HG03280 (cell line): ENCODE results near the gene ABCA6.

ENCODE experiments used
- ATAC-seq: cut with Tn5 transposase; IDR thresholded peaks from one replicate; pipeline ENCODE4 v1.9.1; 2021; ENCODE audit warnings: mild to moderate bottlenecking, moderate library complexity; ENCODE audit not compliant: unreplicated experiment

Gene ABCA6

DNA sequence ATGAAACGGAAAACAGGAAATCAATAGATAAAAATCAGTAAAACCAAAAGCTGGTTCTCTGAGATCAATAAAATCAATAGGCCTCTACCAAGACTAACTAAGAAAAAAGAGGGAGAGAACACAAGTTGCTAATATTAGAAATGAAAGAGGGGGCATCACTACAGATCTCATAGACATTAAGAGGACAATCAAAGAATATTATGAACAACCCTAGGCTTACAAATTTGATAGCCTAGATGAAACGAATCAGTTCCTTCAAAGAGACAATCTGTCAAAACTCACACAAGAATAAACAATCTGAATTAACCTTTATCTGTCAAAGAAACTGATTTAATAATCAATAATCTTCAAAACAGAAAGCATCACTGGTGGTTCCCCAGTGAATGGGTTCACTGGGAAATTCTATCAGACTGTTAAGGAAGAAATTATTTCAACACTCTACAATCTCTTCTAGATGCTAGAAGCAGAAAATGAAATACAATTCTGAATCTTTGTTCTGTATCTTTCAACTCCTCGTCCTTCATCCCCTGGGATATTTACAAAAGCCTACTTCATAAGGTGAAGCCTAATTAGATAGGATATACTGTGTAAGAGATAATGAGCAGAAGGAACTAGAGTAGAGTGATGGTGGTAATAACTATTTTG lies 85.4 kb downstream of the ABCA6 start:
- ATAC-seq = no peak

DNA sequence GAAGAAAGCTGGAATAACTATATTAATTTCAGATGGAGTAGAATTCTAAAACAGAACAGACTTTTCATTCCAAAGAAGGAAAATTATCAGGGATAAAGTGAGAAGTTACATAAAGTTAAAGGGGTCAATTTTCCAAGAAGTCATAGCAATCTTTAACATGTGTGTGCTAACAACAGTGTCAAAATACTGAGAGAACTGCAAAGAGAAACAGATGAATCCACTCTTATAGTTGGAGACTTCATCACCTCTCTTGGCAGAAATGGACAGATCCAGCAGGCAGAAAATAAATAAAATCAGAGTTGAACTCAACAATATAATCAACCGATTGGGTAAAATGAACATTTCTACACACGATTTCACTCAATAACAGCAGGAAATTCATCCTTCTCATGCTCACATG lies 86.4 kb downstream of the ABCA6 start:
- ATAC-seq = no peak

DNA sequence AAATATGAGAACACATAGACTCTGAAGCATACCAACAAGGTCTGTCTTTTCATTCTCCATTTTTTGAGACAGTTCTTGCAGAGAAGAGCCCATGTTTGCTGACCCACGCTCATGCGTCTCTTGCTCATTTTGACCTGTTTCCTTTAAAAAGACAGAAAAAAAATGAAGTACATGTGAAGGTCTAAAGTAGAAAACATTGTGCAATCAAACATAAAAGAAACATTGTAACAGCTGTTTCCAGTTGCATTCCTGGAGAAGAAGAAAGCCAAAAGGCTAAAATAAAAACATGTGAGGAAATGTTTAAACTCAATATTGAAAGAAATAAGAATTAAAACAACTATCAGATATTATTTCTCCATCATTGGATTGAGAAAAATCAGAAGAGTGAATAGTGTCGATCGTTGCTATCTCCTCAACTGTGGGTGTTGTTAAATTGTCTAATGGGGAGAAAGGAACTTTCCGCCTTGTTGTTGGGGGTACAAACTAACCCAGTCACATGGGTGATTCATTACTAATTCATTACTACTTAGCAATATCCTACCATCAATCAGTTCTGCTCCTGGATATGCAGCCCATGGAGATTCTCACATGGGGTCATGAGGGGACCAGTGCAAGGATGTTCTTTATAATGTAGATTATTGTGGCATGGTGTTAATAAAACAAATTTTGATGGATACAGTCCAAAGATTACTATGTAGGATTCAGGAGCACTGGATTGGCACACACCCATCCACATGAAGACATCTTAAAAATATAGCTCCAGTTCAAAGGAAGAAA lies 90.5 kb downstream of the ABCA6 start:
- ATAC-seq = no peak

DNA sequence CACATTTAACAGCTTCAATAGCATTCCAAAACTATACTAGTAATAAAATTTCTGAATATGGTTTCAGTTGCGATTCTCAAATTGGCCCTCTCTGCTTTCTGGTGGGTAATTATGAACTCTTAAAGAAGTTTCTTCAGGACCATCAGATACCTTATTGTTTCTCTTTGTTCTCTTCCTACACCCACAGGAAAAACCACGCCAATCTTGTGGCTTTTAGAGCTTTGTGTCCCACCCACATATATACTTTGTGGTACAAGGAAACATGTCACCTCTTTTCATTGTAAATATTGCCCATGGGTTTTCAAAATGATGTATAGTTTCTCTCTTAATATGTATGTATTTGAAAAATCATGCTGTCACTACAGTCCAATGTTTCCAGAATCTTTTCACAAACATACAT lies 93.1 kb downstream of the ABCA6 start:
- no peak for ATAC-seq

DNA sequence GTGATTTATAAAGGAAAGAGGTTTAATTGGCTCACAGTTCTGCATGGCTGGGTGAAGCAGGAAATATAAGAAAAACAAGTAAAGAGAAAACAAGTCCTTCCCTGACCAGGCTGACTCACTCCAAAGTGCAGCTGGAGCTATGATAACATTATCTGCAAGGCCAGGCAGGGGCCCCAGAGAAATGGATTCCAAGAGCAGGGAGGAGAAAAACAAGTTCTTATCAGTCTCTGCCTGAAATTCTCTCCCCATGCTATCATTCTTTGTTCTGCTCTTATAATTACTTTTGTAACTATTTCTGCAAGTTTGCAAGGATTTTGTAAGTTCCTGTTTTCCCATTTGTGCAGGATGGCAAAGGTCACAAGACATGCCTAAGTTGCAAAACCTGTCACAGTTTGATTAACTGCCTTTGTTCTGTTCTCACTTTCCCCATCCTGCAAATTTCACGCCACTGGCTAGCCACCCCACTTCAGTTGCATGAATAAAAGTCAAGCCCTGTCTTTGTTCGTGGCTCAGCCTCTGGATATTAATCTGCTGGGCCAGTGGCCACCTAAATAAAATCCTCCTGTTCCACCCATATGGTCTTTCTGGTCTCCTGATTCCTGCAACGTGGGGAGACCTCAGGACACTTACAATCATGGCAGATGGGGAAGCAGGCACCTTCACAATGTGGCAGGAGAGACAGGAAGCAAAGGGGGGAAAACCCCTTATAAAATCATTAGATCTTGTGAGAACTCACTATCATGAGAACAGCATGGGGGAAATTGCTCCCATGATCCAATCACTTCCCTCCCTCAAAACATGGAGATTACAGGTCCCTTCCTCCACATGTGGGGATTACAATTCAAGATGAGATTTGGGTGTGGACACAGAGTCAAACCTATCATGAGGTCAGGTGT lies 94.1 kb downstream of the ABCA6 start:
- ATAC-seq = no peak

DNA sequence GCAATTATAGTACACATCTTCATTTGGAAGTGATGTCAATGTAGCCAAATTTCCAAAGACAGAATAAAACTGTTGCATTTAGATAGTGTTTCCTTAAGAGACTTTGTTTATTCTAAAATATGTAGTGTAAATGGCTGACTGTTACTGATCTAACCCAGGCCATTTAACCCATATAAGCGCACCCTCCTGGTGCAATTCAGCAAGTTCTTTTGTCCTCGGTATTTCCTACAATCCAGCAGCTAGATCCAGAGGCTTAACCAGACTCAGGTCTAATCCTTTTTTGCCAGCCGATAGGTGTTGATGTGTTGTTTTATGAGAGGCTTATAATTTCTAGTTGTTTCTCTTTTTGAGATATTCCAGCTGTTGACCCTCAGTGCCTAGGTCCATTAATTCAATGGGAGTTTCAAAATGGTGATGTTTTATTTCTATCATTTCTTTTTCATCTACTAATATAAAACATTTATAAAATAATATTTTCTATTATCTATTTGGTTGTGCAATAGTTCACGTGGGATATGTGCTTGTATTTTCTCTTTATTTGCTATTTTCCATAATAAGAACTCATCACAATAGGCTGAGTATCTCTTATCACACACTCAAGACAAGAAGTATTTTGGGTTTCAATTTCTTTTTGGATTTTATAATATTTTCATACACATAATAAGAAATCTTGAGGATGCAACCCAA lies 95.4 kb downstream of the ABCA6 start:
- ATAC-seq = no peak

DNA sequence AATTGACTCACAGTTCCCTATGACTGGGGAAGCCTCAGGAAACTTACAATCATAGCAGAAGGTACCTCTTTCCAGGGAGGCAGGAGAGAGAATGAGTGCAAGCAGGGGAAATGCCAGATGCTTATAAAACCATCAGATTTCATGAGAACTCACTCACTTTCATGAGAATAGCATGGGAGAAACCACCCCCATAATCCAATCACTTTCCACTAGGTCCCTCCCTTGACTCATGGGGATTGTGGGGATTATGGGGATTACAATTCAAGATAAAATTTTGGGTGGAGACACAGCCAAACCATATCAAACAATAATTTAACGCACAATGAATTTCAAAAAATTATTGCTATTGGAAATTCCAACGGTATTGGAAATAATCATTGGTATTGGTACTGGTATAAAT lies 96.0 kb downstream of the ABCA6 start:
- no peak for ATAC-seq

DNA sequence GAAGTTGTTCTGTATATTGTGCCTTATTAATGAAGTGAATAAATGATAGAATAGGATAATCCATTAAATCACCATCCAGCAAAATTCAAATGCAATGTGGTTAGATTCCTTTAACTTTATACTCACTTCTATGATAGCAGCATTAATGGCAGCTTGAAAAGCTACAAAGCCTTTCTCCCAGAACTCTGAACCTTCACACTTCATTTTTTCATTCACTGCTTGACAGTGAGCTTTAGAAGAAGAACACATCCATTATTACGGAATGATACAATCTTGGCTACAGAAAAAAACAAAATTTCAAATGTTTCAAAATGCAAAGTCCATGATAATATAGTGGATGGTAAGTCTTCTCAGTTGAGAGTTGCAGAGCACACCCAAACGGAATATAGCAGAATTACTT lies 97.3 kb downstream of the ABCA6 start:
- no peak for ATAC-seq

DNA sequence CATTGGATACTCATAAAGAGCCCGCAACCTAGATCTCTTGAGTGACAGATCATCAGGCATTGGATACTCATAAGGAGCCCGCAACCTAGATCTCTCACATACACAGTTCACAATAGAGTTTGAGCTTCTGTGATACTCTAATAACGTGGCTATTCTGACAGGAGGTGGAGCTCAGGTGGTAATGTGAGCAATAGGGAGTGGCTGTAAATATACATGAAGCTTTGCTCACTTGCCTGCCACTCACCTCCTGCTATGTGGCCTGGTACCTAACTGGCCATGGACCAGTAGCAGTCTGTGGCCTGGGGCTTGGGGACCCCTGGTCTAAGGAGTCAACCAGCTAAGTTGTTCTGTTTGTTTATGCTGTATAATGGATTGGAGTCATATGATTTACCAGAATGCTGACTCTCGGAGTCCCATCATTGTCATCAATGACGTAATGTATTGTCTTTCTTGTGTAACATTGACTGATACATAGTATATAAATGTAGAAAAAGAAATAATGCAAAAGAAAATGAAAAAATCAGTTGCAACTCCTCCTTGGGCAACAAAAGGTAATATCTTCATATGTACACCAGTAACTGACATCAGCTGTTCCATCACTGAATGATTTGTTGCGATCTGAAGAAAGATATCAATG lies 98.5 kb downstream of the ABCA6 start:
- no peak for ATAC-seq

DNA sequence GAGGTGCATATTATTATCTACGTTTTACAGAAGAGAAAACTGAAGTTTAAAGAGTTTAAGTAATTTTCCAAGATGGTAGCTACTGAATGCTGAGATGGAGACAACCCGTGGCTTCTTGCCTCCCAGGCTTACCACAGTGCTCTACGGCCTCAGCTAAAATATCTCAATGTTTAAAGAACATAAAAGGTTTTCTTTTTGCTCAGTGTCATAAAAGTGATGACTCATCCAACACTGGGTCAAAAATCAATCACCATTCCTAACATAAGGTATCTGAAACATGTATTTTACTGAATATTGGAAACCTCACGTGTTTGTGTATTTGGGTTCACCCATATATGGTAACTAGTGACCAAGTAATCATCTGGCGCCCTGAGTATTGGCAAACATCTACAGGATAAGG lies 99.4 kb downstream of the ABCA6 start:
- no peak for ATAC-seq

DNA sequence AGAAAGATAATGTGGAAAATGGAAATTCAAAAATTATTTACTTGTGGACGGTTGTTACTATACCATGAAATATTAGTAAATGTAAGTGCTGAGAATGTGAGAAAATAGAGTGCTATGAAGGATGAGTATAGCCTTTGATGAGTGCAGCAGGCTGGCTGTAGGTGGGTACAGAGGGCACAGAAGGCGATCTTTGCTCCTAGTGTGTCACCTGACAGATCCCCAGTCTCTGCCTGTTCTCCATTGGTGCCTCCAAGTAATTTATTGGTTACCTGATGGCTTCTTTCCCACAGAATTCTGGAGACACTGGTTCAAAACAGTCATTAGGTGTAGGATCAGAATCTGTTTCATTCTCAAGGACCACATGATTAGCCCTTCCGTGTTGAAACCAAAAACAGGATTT lies 109.9 kb downstream of the ABCA6 start:
- ATAC-seq = no peak

DNA sequence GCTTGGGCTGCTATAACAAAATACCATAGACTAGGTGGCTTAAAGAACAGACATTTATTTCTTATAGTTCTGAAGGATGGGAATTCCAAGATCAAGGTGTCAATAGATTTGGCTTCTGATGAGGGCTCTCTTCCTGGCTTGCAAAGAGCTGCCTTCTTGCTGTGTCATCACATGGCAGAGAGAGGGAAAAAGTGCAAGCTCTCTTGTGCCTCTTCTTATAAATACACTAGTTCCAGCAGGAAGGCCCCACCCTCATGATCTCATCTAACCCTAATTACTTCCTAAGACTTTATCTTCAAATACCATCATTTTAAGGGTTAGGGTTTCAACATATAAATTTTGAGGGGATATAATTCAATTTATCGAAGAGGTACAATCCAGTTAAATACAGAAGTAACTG lies 111.5 kb downstream of the ABCA6 start:
- no peak for ATAC-seq
